ENCODE data around the gene COQ8A. TPM values are rescaled to one million over a fixed set of nuclear protein-coding genes. Genes with fewer than 3 reads are reported as not detected.
A peak's percentile ranks its signal among the peaks of the same experiment; 100 is the strongest.

COQ8A gene
- total RNA-seq (19.3 and 19.7 TPM in 2 replicates), polyA plus RNA-seq (3.8 and 4.5 TPM in 2 replicates), polyA minus RNA-seq (ENCODE audit: low replicate concordance) (6.4 and 7.0 TPM in 2 replicates)
- 3.5 and 5.0 TPM in 2 replicates for polyA plus RNA-seq (2012)

GRCh38 chr1:226940029-226940805 lies at the start of gene COQ8A:
Gene COQ8A, plus strand, starts transcription at chr1:226940294. Its CDS starts 21,092 bp downstream, at chr1:226961386.
- peak within 1 kb of the TSS; percentile 87 for H3K27ac ChIP-seq (ENCODE audit: insufficient read depth, low read length)
- H3K9ac ChIP-seq (ENCODE audit: insufficient read depth, low read length), result peak within 1 kb of the TSS; percentile 70
- peak within 1 kb of the TSS; percentile 91 for H3K4me2 ChIP-seq (ENCODE audit: extremely low read depth, insufficient read depth, low read length)
- peak within 1 kb of the TSS; percentile 79 for H2AFZ ChIP-seq (ENCODE audit: low read length)
- peaks cover 7% of the 10 kb centered on the region for H3K4me1 ChIP-seq (ENCODE audit: control insufficient read depth, extremely low read depth, insufficient read depth, low read length)
- H3K79me2 ChIP-seq (ENCODE audit: control insufficient read depth, insufficient read depth, low read length), result no peaks in the 10 kb centered on the region
- no peak for TF ChIP-seq EZH2 (IDR thresholded peaks at IDR 0.05; ENCODE audit: low read length, missing control alignments)
- peak; percentile 99 for DNase-seq (ENCODE audit: low read depth in 2 of 2)
- H3K27me3 ChIP-seq (ENCODE audit: control insufficient read depth, insufficient read depth, low read length), result no peaks in the 10 kb centered on the region
- peak within 1 kb of the TSS; percentile 69 to 81 (median 72) for H3K4me3 ChIP-seq (replicated peaks in 1 of 4; ENCODE audit: control extremely low read depth in 1 of 4, insufficient read depth in 1 of 4, low read depth in 3 of 4, low read length in 4 of 4)
- no peaks in the 10 kb centered on the region for H3K9me3 ChIP-seq (ENCODE audit: control insufficient read depth, insufficient read depth, low read depth, low read length)
- no peaks in the 10 kb centered on the region for H4K20me1 ChIP-seq (ENCODE audit: control insufficient read depth, extremely low read depth, insufficient read depth, low read length)
- H3K36me3 ChIP-seq (ENCODE audit: control insufficient read depth, insufficient read depth, low read length), result no peaks in the 10 kb centered on the region

DNA sequence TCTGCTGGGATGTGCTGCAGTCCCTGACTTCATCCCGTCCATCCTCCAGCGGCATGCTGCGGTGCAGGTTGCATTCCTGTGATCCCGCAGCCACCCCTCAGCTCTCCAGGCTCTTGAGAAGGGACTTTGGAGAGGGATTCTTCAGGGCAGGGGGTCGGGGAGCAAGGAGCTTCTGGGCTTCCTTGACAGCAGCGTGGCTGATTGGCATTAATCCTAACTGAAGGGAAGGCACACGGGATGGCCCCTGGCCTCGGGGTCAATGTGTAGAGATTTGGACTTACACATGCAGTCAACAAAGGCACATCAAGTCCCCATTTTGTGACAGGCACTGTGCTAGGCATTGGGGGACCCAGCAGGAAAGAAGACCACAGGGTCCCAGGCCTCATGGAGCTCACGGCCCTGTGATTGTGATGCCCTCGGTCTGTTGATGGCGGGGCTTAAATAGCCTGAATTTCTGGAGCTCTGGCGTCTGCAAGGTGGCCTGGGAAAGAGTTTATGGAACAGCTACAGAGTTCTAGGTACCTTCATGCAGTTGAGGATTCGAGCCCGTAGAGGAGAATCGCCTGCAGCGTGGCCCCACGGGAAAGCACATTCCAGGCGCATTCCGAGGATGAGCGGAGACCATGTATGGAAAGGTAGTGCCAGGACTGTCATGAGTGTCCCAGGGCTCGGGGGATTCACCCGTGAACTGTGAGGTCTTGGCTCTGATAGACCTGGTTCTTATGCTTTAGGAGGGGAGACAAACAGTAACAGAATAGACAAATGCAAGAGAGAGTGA lies 49.6 kb upstream of the COQ8A start:
- peaks cover 3% of the 10 kb centered on the region for H3K36me3 ChIP-seq (ENCODE audit: control insufficient read depth, insufficient read depth, low read length)
- no peak overlapping the region for H3K4me2 ChIP-seq (ENCODE audit: extremely low read depth, insufficient read depth, low read length)
- no peaks in the 10 kb centered on the region for H4K20me1 ChIP-seq (ENCODE audit: control insufficient read depth, extremely low read depth, insufficient read depth, low read length)
- no peak overlapping the region for H3K27ac ChIP-seq (ENCODE audit: insufficient read depth, low read length)
- H3K9me3 ChIP-seq (ENCODE audit: control insufficient read depth, insufficient read depth, low read depth, low read length), result no peaks in the 10 kb centered on the region
- no peak for TF ChIP-seq EZH2 (IDR thresholded peaks at IDR 0.05; ENCODE audit: low read length, missing control alignments)
- no peak for TF ChIP-seq CTCF (conservative IDR thresholded peaks at IDR 0.05 in 1 of 2, IDR thresholded peaks at IDR 0.05 in 1 of 2; ENCODE audit: low read depth in 1 of 2, low read length in 2 of 2)
- DNase-seq (ENCODE audit: low read depth in 2 of 2), result no peak
- H3K4me1 ChIP-seq (ENCODE audit: control insufficient read depth, extremely low read depth, insufficient read depth, low read length), result no peaks in the 10 kb centered on the region
- H2AFZ ChIP-seq (ENCODE audit: low read length), result no peak overlapping the region
- no peaks in the 10 kb centered on the region for H3K27me3 ChIP-seq (ENCODE audit: control insufficient read depth, insufficient read depth, low read length)
- H3K79me2 ChIP-seq (ENCODE audit: control insufficient read depth, insufficient read depth, low read length), result no peaks in the 10 kb centered on the region
- H3K4me3 ChIP-seq (replicated peaks in 1 of 4; ENCODE audit: control extremely low read depth in 1 of 4, insufficient read depth in 1 of 4, low read depth in 3 of 4, low read length in 4 of 4), result no peak overlapping the region
- no peak overlapping the region for H3K9ac ChIP-seq (ENCODE audit: insufficient read depth, low read length)

GRCh38 chr1:226891346-226891745 lies 48.7 kb upstream of the COQ8A start:
- no peaks in the 10 kb centered on the region for H4K20me1 ChIP-seq (ENCODE audit: control insufficient read depth, extremely low read depth, insufficient read depth, low read length)
- H3K79me2 ChIP-seq (ENCODE audit: control insufficient read depth, insufficient read depth, low read length), result no peaks in the 10 kb centered on the region
- H3K9ac ChIP-seq (ENCODE audit: insufficient read depth, low read length), result no peak overlapping the region
- no peaks in the 10 kb centered on the region for H3K4me1 ChIP-seq (ENCODE audit: control insufficient read depth, extremely low read depth, insufficient read depth, low read length)
- DNase-seq (ENCODE audit: low read depth in 2 of 2), result no peak
- H2AFZ ChIP-seq (ENCODE audit: low read length), result no peak overlapping the region
- H3K27ac ChIP-seq (ENCODE audit: insufficient read depth, low read length), result no peak overlapping the region
- peaks cover 3% of the 10 kb centered on the region for H3K36me3 ChIP-seq (ENCODE audit: control insufficient read depth, insufficient read depth, low read length)
- no peak overlapping the region for H3K4me2 ChIP-seq (ENCODE audit: extremely low read depth, insufficient read depth, low read length)
- no peak for TF ChIP-seq EZH2 (IDR thresholded peaks at IDR 0.05; ENCODE audit: low read length, missing control alignments)
- TF ChIP-seq CTCF (conservative IDR thresholded peaks at IDR 0.05 in 1 of 2, IDR thresholded peaks at IDR 0.05 in 1 of 2; ENCODE audit: low read depth in 1 of 2, low read length in 2 of 2), result no peak
- no peaks in the 10 kb centered on the region for H3K9me3 ChIP-seq (ENCODE audit: control insufficient read depth, insufficient read depth, low read depth, low read length)
- H3K4me3 ChIP-seq (replicated peaks in 1 of 4; ENCODE audit: control extremely low read depth in 1 of 4, insufficient read depth in 1 of 4, low read depth in 3 of 4, low read length in 4 of 4), result no peak overlapping the region
- H3K27me3 ChIP-seq (ENCODE audit: control insufficient read depth, insufficient read depth, low read length), result no peaks in the 10 kb centered on the region

All from fibroblast of lung (primary cell).